GM12892 (cell line): ENCODE results near the gene SLC34A2.
"Not testable (repeated sequence)": the region's sequence is repeated elsewhere in the genome, so short reads cannot be mapped to it uniquely, and the experiment has no call there.

Experiments used
- DNase-seq: peaks from one replicate; pipeline ENCODE4 v3.0.0; 2011; ENCODE audit not compliant: insufficient read length
- FAIRE-seq: peaks from 2 replicates; lab custom pipeline; 2011; peaks lifted over from hg19 to GRCh38; lab: Jason Lieb, UNC
- POLR2A ChIP-seq: IDR thresholded peaks from 2 replicates; pipeline ENCODE4 v1.6.1; 2011; ENCODE audit warnings: low read depth, low read length, control low read depth
- POLR2AphosphoS5 ChIP-seq: IDR thresholded peaks from 2 replicates; pipeline ENCODE4 v1.6.1; 2011; ENCODE audit warnings: low read depth, low read length, control low read depth
- TAF1 ChIP-seq: IDR thresholded peaks from 2 replicates; pipeline ENCODE4 v1.6.1; 2011; ENCODE audit warnings: low read depth, mild to moderate bottlenecking, control low read depth, low read length, borderline replicate concordance

SLC34A2 gene

GRCh38 chr4:25637581-25638220 is 17.9 kb upstream of the SLC34A2 start:
- no peak for TF ChIP-seq TAF1
- no peak for DNase-seq
- no peak for FAIRE-seq

GRCh38 chr4:25638221-25638601 is 17.4 kb upstream of the SLC34A2 start:
- DNase-seq (no peak), FAIRE-seq (no peak)
- TF ChIP-seq POLR2AphosphoS5 (no peak), POLR2A (no peak), TAF1 (no peak)

- no peak for FAIRE-seq
- no peak for DNase-seq
- TF ChIP-seq POLR2A: no peak
- TF ChIP-seq POLR2AphosphoS5: no peak
- no peak for TF ChIP-seq TAF1
Measured at GRCh38 chr4:25638806-25639205, 16.8 kb upstream of the SLC34A2 start.

- no peak for FAIRE-seq
- TF ChIP-seq TAF1: no peak
- no peak for DNase-seq
Measured at GRCh38 chr4:25650311-25650710, 5.3 kb upstream of the SLC34A2 start.

GRCh38 chr4:25651682-25652081 is 4.0 kb upstream of the SLC34A2 start:
- no peak for DNase-seq
- no peak for FAIRE-seq
- TF ChIP-seq TAF1 (no peak), POLR2A (no peak), POLR2AphosphoS5 (no peak)

GRCh38 chr4:25654031-25654970 is 1.4 kb upstream of the SLC34A2 start:
- no peak for FAIRE-seq
- no peak for DNase-seq
- TF ChIP-seq POLR2A (no peak), POLR2AphosphoS5 (no peak), TAF1 (no peak)

GRCh38 chr4:25656031-25656430 is 380 bp downstream of the SLC34A2 start:
- no peak for DNase-seq
- TF ChIP-seq POLR2AphosphoS5: no peak
- no peak for TF ChIP-seq POLR2A
- TF ChIP-seq TAF1: no peak
- no peak for FAIRE-seq

- FAIRE-seq (no peak), DNase-seq (no peak)
- TF ChIP-seq POLR2AphosphoS5 (no peak), POLR2A (no peak), TAF1 (no peak)
Measured at GRCh38 chr4:25658357-25658771, 2.7 kb downstream of the SLC34A2 start.

- TF ChIP-seq POLR2A (no peak), TAF1 (no peak), POLR2AphosphoS5 (no peak)
- no peak for DNase-seq
- FAIRE-seq: no peak
Measured at GRCh38 chr4:25658777-25659176, 3.1 kb downstream of the SLC34A2 start.

GRCh38 chr4:25661441-25661840 is 5.8 kb downstream of the SLC34A2 start:
- not testable (repeated sequence) for FAIRE-seq

GRCh38 chr4:25662306-25662705 is 6.7 kb downstream of the SLC34A2 start:
- TF ChIP-seq POLR2AphosphoS5 (no peak), TAF1 (no peak), POLR2A (no peak)
- no peak for FAIRE-seq
- no peak for DNase-seq

More at GRCh38 chr4:25661441-25661840, 5.8 kb downstream of the SLC34A2 start:
- DNase-seq: not testable (repeated sequence)

- TF ChIP-seq POLR2AphosphoS5: no peak
- TF ChIP-seq POLR2A: no peak
- TF ChIP-seq TAF1: no peak
- DNase-seq (no peak), FAIRE-seq (no peak)
Measured at GRCh38 chr4:25663781-25664180, 8.1 kb downstream of the SLC34A2 start.
